Measurements from ENCODE around the gene OLIG1. TPM values are rescaled to one million over a fixed set of nuclear protein-coding genes. Genes with fewer than 3 reads are reported as not detected.

The OLIG1 gene
- total RNA-seq, 1 experiment from 2014 or later = not detected

GRCh38 chr21:33042812-33043211, 27.1 kb upstream of the OLIG1 start:
- CTCF ChIA-PET = no interaction called here

DNA sequence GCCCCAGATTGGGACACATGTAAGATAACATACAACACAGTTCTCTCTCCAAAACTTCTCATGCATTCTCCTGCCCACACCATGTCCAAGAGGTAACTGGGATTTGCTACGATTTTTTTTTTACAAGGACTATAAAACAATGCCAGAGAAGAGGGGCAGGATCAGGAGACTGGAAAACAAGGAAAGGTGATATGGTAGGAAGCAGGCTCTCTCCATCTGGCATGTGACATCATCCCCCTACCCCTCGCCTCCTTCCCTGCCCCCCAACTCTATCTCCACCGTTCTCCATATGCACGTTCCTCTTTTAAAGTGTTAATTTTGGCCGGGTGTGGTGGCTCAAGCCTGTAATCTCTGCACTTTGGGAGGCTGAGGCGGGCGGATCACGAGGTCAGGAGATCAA, 23.5 kb upstream of the OLIG1 start:
- Histone ChIP-seq H3F3A (ENCODE audit: insufficient read depth, low read depth) (no peaks in the 10 kb centered on the region), H3K4me3 (no peak overlapping the region), H3K4me1 (replicated peaks; ENCODE audit: insufficient read depth) (no peaks in the 10 kb centered on the region), H4K20me1 (ENCODE audit: insufficient read depth) (no peaks in the 10 kb centered on the region), H3K79me2 (ENCODE audit: low read depth) (no peaks in the 10 kb centered on the region), H3K27me3 (ENCODE audit: insufficient read depth, low read depth) (peaks cover 64% of the 10 kb centered on the region), H3K9me2 (ENCODE audit: insufficient read depth) (no peaks in the 10 kb centered on the region), H3K36me3 (ENCODE audit: low read depth) (no peaks in the 10 kb centered on the region), H3K27ac (no peak overlapping the region), H3K9me3 (ENCODE audit: insufficient read depth, low read depth) (no peaks in the 10 kb centered on the region), H3K4me2 (no peak overlapping the region), H2AFZ (no peak overlapping the region)
- intact Hi-C loops (cut with micrococcal nuclease; ENCODE audit: unreplicated experiment) = no loop called here
- BruUV-seq (replicated peaks) = no TSS peak
- ChIA-PET POLR2A (ENCODE audit: unreplicated experiment) (interaction anchor here (0.6 to 0.8 kb wide), 2 partner anchors 107 to 1070 kb away, joined by 4 read pairs; no protein-coding TSS in a partner anchor), CTCF (no interaction called here)
- no peak for DNase-seq
- TF ChIP-seq EZH2 (IDR thresholded peaks at IDR 0.05; ENCODE audit: low read depth) = no peak
- TF ChIP-seq, protein P1, sequence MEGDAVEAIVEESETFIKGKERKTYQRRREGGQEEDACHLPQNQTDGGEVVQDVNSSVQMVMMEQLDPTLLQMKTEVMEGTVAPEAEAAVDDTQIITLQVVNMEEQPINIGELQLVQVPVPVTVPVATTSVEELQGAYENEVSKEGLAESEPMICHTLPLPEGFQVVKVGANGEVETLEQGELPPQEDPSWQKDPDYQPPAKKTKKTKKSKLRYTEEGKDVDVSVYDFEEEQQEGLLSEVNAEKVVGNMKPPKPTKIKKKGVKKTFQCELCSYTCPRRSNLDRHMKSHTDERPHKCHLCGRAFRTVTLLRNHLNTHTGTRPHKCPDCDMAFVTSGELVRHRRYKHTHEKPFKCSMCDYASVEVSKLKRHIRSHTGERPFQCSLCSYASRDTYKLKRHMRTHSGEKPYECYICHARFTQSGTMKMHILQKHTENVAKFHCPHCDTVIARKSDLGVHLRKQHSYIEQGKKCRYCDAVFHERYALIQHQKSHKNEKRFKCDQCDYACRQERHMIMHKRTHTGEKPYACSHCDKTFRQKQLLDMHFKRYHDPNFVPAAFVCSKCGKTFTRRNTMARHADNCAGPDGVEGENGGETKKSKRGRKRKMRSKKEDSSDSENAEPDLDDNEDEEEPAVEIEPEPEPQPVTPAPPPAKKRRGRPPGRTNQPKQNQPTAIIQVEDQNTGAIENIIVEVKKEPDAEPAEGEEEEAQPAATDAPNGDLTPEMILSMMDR (conservative IDR thresholded peaks at IDR 0.05) = no peak

More at GRCh38 chr21:33042812-33043211, 27.1 kb upstream of the OLIG1 start:
- Histone ChIP-seq H3K4me3 (no peak overlapping the region), H3K9me2 (ENCODE audit: insufficient read depth) (no peaks in the 10 kb centered on the region), H3K36me3 (ENCODE audit: low read depth) (no peaks in the 10 kb centered on the region), H2AFZ (no peak overlapping the region), H3K9me3 (ENCODE audit: insufficient read depth, low read depth) (no peaks in the 10 kb centered on the region), H4K20me1 (ENCODE audit: insufficient read depth) (no peaks in the 10 kb centered on the region), H3K4me2 (no peak overlapping the region), H3K27ac (no peak overlapping the region), H3F3A (ENCODE audit: insufficient read depth, low read depth) (no peaks in the 10 kb centered on the region), H3K27me3 (ENCODE audit: insufficient read depth, low read depth) (peaks cover 46% of the 10 kb centered on the region), H3K79me2 (ENCODE audit: low read depth) (no peaks in the 10 kb centered on the region), H3K4me1 (replicated peaks; ENCODE audit: insufficient read depth) (no peaks in the 10 kb centered on the region)
- intact Hi-C loops (cut with micrococcal nuclease; ENCODE audit: unreplicated experiment) = no loop called here
- TF ChIP-seq, protein P1 (conservative IDR thresholded peaks at IDR 0.05) = no peak
- no peak for TF ChIP-seq EZH2 (IDR thresholded peaks at IDR 0.05; ENCODE audit: low read depth)
- POLR2A ChIA-PET (ENCODE audit: unreplicated experiment) = no interaction called here
- no TSS peak for BruUV-seq (replicated peaks)
- no peak for DNase-seq

DNA sequence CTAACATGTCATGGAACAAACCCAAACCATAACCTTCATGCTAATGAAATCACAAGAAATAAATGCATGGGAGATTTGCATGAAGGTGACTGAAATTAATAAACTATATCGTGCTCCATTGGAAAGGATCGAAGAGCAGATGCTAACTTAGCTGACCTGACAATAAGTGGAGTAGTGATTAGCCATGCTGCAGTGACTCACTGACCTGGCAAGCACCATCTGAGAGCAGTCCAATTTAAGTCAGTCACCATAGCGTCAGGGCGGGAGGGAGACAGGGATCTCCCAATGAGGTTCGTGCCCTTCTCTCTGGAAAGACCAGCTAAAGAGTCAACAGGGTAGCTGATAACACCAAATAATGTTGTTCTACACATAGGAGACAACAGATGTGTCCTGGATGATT, 22.7 kb upstream of the OLIG1 start:
- Histone ChIP-seq H3K79me2 (ENCODE audit: low read depth) (no peaks in the 10 kb centered on the region), H3K4me3 (no peak overlapping the region), H3K9me2 (ENCODE audit: insufficient read depth) (no peaks in the 10 kb centered on the region), H3K36me3 (ENCODE audit: low read depth) (no peaks in the 10 kb centered on the region), H3K9me3 (ENCODE audit: insufficient read depth, low read depth) (no peaks in the 10 kb centered on the region), H3K4me2 (no peak overlapping the region), H3F3A (ENCODE audit: insufficient read depth, low read depth) (no peaks in the 10 kb centered on the region), H3K27ac (no peak overlapping the region), H3K27me3 (ENCODE audit: insufficient read depth, low read depth) (peaks cover 68% of the 10 kb centered on the region), H2AFZ (no peak overlapping the region), H4K20me1 (ENCODE audit: insufficient read depth) (no peaks in the 10 kb centered on the region), H3K4me1 (replicated peaks; ENCODE audit: insufficient read depth) (no peaks in the 10 kb centered on the region)
- no peak for DNase-seq
- intact Hi-C loops (cut with micrococcal nuclease; ENCODE audit: unreplicated experiment) = no loop called here
- no TSS peak for BruUV-seq (replicated peaks)
- TF ChIP-seq, protein P1 (conservative IDR thresholded peaks at IDR 0.05) = no peak
- CTCF ChIA-PET = no interaction called here
- POLR2A ChIA-PET (ENCODE audit: unreplicated experiment) = interaction anchor here (0.8 kb wide), 1 partner anchor 1069 kb away, joined by 4 read pairs; no protein-coding TSS in a partner anchor

Measured in PC-9 (cell line).